ENCODE data around the gene CCNB3.
A peak's percentile ranks its signal among the peaks of the same experiment; 100 is the strongest.
"Not testable (repeated sequence)": the region's sequence is repeated elsewhere in the genome, so short reads cannot be mapped to it uniquely, and the experiment has no call there.

CCNB3 gene

DNA sequence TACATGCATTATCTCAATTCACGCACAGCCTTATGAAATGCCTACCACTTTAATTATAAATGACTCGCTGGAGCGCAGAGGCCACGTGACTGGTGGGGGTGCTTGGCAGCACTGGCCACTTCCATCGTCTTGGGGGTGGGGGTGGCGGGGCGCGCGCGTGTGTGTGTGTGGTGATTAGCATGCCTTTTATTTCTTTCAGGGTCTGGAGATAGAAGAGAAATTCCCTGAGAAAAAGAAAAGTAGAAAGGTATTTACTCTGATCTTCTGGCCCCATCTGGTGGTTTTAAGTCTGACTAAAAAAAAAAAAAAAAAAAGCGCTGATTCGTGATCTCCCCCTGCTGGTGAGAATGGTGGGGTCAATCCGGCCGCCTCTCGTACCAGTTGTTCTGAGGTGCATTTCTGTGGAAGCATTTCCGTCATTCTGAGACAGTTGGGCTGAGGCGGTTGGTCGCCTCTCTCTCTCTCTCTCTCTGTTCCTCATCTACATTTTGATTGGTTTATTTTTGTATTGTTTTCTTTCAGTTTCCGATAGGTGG is at the start of gene CCNB3:
TSS of gene CCNB3 (plus strand) at position 402 of the 536 bp plus-strand sequence. CDS start 80,399 bp downstream, outside the sequence.
- peak; percentile 80 for DNase-seq

GRCh38 chrX:50157545-50158135 is 46.9 kb upstream of the CCNB3 start:
- DNase-seq, result no peak

DNA sequence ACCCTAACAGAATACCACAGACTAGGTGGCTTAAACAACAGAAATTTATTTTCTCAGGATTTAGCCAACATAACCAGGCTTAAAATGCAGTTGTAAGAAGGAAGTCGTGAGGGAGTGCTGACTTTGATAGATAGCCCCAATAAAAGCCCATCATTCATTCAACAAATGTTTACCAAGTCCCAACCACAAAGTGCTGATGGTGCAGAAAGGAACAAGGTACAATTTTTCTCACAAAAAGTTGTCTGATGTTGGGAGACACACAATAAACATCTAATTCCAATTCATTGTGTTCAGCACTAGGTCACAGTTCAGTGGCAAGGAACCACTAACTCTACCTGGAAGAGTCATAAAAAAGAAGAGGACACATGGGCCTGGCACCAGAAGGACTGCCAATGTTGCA is 46.0 kb upstream of the CCNB3 start:
- no peak for DNase-seq

- no peak for DNase-seq
These were observed 43.4 kb upstream of the CCNB3 start for GRCh38 chrX:50161127-50161526.

DNA sequence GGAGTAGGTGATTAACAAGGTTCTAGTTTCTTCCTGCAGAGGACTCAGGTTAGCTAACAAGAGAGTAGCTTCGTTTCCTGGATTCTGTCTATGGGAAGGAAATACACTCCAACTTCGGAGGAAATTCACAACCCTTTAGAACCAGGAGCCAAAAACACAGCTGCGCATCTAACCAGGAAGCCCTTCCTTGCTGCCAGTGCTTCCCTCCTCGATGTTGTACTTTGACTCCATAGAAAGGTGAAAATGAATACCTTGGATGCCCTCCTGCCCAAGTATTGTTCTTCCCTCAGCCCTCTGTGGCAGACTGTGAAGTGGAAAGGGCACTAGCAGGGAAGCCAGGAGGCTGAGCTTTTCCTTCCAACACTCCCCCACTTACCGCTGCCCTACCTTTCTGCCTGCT is 38.8 kb upstream of the CCNB3 start:
- no peak for DNase-seq

- no peak for DNase-seq
These were observed 37.2 kb upstream of the CCNB3 start for GRCh38 chrX:50167366-50167765.

DNA sequence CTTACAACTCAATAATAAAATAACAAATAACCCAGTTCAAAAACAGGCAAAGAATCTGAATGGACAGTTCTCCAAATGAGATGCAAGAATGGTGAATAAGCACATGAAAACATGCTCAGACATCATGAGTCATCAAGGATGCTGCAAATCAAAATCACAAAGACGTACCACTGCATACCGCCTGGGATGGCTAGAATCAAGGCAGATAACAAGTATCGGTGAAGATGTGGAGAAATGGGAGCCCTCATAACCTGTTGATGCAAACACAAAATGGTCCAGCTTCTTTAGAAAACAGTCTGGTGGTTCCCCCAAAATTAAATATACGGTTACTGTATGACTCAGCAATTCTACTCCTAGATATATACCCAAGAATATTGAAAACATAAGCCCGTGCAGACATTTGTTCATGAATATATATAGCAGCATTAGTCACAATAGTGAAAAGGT is 36.3 kb upstream of the CCNB3 start:
- DNase-seq, result no peak

DNA sequence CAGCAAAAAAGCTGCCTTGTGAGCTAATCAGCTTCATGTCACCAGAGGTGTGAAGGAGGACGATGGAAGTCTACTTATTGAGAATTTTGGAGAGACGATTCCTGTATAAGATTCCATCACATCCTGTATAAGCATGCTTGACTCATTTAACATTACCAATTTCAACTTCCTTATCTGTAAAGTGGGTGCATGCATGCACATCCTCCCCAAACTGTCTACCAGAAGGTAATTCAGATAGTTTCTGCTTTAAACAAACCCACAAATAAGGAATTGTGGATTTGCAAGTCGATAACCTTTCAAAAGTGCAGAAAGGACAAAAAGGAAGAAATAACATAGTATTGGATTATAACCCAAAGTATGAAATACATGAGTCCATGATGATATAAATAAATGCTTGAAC is 34.8 kb upstream of the CCNB3 start:
- DNase-seq, result peak; percentile 33

GRCh38 chrX:50180073-50180940 is 24.3 kb upstream of the CCNB3 start:
- DNase-seq, result peak; percentile 19

DNA sequence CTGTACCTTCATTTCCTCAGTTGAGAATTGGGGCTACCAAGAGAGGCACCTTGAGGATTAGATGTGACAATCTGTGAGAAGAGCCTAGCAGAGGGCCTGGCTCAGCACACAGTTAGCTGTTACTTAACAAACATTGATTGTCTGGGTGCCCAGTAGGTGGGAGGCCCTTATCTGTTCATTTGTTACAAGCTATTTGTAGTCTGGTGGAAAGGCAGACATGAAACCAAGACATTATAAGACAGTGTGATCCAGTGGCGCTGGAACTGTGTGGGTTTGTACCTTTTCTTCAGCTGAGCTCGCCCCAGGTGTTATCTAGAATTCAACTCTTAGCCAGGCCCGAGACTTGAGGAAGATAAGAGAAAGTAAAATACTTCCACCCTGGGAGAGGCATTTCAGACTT is 20.7 kb upstream of the CCNB3 start:
- DNase-seq, result peak; percentile 30

- no peak for DNase-seq
These were observed 15.5 kb upstream of the CCNB3 start for GRCh38 chrX:50188859-50189600.

DNA sequence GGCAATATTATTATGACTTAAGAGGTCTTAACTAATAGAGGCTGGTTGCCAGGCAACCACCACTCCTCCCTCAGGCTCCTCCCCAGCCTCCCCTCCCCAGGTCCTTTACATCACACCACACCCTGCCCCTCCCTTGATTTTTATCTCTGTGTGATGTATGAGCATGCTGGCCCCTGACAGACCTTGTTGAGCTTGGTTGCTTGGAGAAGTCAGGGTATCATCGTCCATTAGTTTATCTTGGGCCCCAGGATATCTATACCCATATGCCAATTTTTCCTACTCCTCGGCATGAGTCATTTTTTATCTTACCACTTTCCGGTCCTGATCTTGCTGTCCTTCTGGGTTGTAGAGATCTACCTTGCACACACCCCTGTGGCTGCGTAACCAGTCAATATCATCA is 6.2 kb upstream of the CCNB3 start:
- DNase-seq, result peak; percentile 93

GRCh38 chrX:50200907-50201306 is 3.7 kb upstream of the CCNB3 start, which contains the start of gene AKAP4:
Gene AKAP4 (minus strand): TSS chrX:50201007. CDS start chrX:50200889, 118 bp downstream.
- no peak for DNase-seq

DNA sequence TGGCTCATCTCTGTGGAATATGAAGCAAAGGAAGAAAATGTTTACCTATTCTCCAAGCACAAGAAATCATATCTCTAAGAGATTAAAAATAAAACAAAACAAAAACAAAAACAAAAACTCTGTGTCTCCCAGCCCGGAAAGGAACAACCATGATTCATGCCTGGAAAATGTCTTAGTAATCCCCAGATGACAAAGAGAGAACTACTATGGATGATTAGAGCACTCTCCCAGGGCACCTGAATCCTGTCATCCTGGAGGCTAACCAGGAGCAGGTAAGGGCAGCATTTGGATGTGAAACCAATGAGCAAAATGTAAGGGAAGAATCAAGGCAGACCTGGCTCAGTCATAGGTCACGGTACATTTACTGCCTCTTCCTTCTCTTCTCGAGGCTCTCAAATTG is 2.0 kb upstream of the CCNB3 start:
- DNase-seq, result no peak

DNA sequence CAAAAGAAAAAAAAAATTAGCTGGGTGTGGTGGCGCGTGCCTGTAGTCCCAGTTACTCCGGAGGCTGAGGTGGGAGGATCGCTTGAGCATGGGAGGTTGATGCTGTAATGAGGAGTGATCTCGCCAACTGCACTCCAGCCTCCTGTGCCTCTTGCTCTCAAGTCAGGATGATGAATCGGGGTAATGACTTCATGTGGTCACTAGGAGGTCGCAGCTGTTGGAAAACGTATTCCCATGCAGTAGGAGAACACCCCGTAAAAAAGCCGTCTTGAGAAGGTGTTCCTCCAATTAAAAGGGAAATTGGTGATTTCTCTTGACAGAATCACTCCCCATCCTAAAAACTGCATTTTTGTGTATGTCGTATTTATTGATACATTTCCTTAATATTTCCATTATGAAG is 2.2 kb downstream of the CCNB3 start:
- no peak for DNase-seq

DNA sequence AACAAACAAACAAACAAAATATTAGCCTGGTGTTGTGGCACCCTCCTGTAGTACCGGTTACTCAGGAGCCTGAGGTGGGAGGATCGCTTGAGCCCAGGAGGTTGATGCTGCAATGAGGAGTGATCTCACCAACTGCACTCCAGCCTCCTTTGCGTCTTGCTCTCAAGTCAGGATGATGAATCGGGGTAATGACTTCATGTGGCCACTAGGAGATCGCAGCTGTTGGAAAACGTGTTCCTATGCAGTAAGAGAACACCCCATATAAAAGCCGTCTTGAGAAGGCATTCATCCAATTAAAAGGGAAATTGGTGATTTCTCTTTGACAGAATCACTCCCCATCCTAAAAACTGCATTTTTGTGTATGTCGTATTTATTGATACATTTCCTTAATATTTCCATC is 6.9 kb downstream of the CCNB3 start:
- peak; percentile 16 for DNase-seq

DNA sequence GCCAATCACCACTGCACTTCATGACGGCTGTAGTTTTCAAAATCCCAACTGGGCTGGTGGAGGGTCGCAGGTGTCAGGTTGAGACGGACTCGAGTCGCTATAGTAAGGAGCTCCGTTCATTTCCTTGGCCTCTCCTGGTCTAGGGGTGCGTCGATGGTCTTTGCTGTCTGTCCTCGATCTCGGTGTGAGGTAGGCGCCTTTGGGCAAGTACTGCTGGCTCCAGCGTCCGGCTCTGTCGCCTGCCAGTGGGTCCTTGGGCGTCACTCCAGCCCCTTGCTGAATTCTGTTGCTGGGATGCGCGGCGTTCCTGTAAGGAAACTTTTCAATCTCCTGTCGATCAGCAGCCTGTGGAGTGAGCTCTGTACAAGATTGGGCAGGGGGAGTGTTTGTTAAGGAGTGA is 76.7 kb downstream of the CCNB3 start:
- DNase-seq, result no peak

GRCh38 chrX:50327235-50327634 is 122.7 kb downstream of the CCNB3 start:
- no peak for DNase-seq

DNA sequence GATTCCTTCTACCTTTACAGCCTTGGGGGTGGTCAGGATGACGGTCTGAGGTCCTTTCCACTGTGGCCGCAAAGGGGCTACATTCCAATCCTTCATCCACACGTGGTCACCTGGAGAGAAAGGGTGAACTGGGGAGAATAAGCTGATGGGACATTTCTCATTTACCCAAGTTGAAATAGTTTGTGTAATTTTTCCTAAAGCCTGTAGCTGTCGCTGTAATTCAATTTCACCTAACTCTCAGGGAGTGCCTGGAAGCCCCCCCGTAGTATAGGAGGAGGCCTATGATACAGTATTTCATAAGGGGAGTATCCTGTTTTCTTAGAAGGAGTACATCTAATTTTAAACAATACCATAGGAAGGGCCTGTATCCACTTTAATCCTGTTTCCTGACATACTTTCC is 128.1 kb downstream of the CCNB3 start:
- not testable (repeated sequence) for DNase-seq

- DNase-seq, result no peak
These were observed 128.7 kb downstream of the CCNB3 start for GRCh38 chrX:50333308-50333707.

GRCh38 chrX:50343917-50344316 is 139.4 kb downstream of the CCNB3 start:
- DNase-seq, result no peak

- no peak for DNase-seq
These were observed 168.4 kb downstream of the CCNB3 start for GRCh38 chrX:50372966-50373365.
